ENCODE results near the gene TTLL5.
A peak's percentile ranks its signal among the peaks of the same experiment; 100 is the strongest.

Gene TTLL5

DNA sequence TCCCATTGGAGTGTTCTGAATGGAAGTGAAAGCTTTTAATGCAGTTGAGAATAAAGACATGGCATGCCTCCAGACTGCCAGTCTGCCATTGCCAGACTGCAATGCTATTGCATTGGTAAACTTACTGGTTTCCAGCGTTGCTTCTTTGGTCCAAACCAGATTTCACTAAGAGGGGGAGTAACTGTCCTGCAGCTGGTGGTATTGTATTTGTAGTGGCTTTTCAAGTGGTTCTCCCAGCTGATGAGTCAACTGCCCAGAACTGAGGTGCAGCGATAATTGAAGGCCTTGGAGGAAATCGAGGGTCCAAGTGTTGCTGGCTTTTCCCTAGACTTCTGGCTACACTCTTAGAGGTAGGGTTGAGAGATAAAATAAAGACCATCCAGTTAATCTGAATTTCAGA is 32.2 kb upstream of the TTLL5 start:
- H3K36me3 ChIP-seq (ENCODE audit: control insufficient read depth, insufficient read depth, low read length) = no peaks in the 10 kb centered on the region
- H3K27ac ChIP-seq (ENCODE audit: low read depth, low read length, severe bottlenecking) = no peak overlapping the region
- 100% methylated on average over 1 of the region's 3 CpGs for WGBS, 2 experiments (ENCODE audit: insufficient coverage in 2 of 2)
- no peaks in the 10 kb centered on the region for H3K4me1 ChIP-seq (ENCODE audit: control insufficient read depth, insufficient read depth, low read length, poor library complexity, severe bottlenecking)
- no peaks in the 10 kb centered on the region for H3K9me3 ChIP-seq (ENCODE audit: control insufficient read depth, low read length)
- no peak overlapping the region for H3K4me3 ChIP-seq (ENCODE audit: extremely low read depth, insufficient read depth, low read length, poor library complexity, severe bottlenecking)

DNA sequence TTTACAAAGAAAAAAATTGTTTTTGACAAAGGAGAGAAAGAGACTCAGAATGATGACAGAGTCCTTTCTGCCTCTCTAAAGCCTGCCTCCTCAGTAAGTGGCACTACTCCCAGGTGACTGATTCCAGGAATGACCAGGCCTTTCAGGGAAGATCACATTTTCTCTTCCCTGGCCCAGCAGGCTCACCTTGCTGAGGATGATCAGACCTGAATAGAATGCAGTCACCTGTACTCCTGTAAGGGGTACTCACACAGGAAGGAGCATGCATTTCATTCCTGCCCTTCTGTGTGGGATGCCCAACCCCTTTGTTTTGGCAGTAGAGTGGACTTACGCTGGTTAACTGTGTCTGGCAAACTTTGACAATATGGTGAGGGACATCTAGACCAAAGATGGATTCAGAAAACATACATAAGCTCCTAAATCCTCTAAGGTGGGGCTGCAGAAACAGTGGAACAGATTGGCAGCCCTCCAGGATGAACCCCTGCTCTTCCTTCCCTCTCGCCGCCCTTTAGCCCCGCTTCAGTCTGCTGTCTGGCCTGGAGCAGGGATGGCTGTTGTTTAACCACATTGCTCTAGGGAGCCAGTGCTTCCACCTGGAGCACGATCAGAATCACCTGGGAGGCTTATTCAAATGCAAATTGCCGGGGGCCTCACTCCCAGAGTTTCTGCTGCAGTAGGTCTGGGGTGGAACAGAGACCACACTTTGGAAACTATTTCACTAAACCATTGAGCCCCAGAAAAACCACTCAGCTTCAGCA is 30.2 kb upstream of the TTLL5 start:
- Histone ChIP-seq H3K9me3 (ENCODE audit: control insufficient read depth, low read length) (no peaks in the 10 kb centered on the region), H3K4me1 (ENCODE audit: control insufficient read depth, insufficient read depth, low read length, poor library complexity, severe bottlenecking) (no peaks in the 10 kb centered on the region), H3K4me3 (ENCODE audit: extremely low read depth, insufficient read depth, low read length, poor library complexity, severe bottlenecking) (no peak overlapping the region), H3K27ac (ENCODE audit: low read depth, low read length, severe bottlenecking) (no peak overlapping the region), H3K36me3 (ENCODE audit: control insufficient read depth, insufficient read depth, low read length) (no peaks in the 10 kb centered on the region)
- WGBS, 2 experiments (ENCODE audit: insufficient coverage in 2 of 2) = 59 to 75% methylated on average over 4 to 6 of the region's 6 CpGs

DNA sequence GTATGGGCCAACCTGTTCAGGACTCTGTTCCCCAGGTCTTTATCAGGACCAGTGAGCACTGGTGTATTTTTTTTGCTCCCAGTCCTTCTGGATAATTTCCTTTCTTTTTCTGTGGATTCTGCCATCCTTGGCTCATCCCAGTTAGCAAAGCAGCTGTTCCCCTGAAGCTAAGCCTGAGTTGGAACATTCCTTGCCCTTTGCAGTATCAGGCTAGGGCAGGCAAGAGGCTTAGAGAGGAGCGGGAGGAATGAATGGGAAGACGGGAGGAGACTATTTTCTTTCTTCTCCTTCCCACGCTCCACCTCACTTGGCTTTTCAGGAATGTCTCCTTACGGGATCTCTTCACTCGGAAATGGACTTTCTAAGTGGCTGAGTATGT is 29.6 kb upstream of the TTLL5 start:
- Histone ChIP-seq H3K27ac (ENCODE audit: low read depth, low read length, severe bottlenecking) (no peak overlapping the region), H3K9me3 (ENCODE audit: control insufficient read depth, low read length) (no peaks in the 10 kb centered on the region), H3K36me3 (ENCODE audit: control insufficient read depth, insufficient read depth, low read length) (no peaks in the 10 kb centered on the region), H3K4me1 (ENCODE audit: control insufficient read depth, insufficient read depth, low read length, poor library complexity, severe bottlenecking) (no peaks in the 10 kb centered on the region), H3K4me3 (ENCODE audit: extremely low read depth, insufficient read depth, low read length, poor library complexity, severe bottlenecking) (no peak overlapping the region)
- WGBS, 2 experiments (ENCODE audit: insufficient coverage in 2 of 2) = 64% methylated on average over 3 of the region's 5 CpGs; no CpG with 5 or more reads in 1 of the 2 experiments

DNA sequence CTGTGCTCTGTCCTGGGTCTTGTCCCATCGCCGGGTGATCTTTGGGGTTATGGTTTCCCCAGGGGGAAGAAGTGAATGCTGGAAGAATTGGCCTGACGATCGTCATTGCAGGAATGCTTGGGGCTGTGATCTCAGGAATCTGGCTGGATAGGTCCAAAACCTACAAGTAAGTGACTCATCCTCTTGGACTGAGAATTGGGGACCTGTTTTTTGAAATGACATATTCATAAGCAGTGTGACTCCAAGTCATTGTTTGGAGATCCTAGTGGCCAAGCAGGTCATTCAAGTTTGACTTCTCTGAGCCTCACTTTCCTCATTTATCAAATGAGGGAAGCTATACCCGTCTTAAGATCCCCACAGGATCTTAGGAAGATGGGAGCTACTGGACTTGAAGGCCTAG is 26.2 kb upstream of the TTLL5 start:
- 91 to 94% methylated on average over 4 to 5 of the region's 5 CpGs for whole genome bisulfite sequencing, 2 experiments (ENCODE audit: insufficient coverage in 2 of 2)
- Histone ChIP-seq H3K27ac (ENCODE audit: low read depth, low read length, severe bottlenecking) (no peak overlapping the region), H3K4me3 (ENCODE audit: extremely low read depth, insufficient read depth, low read length, poor library complexity, severe bottlenecking) (no peak overlapping the region)

DNA sequence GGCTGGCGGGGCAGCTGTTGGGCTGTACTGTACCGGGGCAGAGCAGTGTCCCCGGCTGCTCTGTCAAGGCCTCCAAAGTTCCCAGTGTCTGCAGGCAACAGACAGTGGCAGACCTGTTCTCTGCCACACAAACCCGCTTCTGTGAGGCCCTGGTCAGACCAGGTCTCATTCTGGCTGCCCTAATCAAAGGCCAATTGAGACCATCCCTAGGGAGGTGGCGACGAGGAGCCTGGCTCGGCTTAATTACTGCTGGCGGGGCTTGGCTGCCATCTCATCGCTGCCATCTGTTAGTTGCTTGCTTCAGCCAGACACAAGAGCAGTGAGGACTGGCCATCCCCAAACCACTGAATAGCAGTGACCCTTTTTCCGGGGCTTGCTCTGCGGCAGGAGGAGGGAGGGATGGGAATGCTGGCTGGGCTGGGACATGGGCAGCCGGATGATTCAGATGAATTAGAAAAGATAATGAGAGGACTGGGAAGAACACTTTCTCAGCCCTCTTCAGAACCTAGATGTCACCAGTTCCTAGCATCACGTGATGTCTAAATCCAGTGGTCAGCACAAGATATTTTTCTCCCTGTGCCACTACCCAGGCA is 24.9 kb upstream of the TTLL5 start:
- no peaks in the 10 kb centered on the region for H3K9me3 ChIP-seq (ENCODE audit: control insufficient read depth, low read length)
- no peaks in the 10 kb centered on the region for H3K36me3 ChIP-seq (ENCODE audit: control insufficient read depth, insufficient read depth, low read length)
- H3K27ac ChIP-seq (ENCODE audit: low read depth, low read length, severe bottlenecking) = peak overlapping the region; percentile 18
- no peak overlapping the region for H3K4me3 ChIP-seq (ENCODE audit: extremely low read depth, insufficient read depth, low read length, poor library complexity, severe bottlenecking)
- 81 to 85% methylated on average over 9 to 11 of the region's 13 CpGs for WGBS, 2 experiments (ENCODE audit: insufficient coverage in 2 of 2)
- no peaks in the 10 kb centered on the region for H3K4me1 ChIP-seq (ENCODE audit: control insufficient read depth, insufficient read depth, low read length, poor library complexity, severe bottlenecking)

More for the DNA sequence above, 26.2 kb upstream of the TTLL5 start:
- no peaks in the 10 kb centered on the region for H3K4me1 ChIP-seq (ENCODE audit: control insufficient read depth, insufficient read depth, low read length, poor library complexity, severe bottlenecking)
- no peaks in the 10 kb centered on the region for H3K9me3 ChIP-seq (ENCODE audit: control insufficient read depth, low read length)
- no peaks in the 10 kb centered on the region for H3K36me3 ChIP-seq (ENCODE audit: control insufficient read depth, insufficient read depth, low read length)

DNA sequence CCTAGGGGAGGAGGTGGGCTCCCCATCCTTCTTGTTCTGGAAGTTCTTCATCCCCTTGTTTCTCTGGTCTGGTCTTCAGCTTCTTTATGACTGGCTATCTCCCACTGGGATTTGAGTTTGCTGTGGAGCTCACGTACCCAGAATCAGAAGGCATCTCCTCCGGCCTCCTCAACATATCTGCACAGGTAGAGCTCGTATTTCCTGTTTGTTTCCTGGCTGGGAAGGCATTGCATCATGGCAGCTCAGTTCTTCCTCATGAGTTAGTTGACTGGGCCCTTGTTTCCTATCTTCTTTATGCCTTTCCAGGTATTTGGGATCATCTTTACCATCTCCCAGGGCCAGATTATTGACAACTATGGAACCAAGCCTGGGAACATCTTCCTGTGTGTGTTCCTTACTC is 20.2 kb upstream of the TTLL5 start:
- Histone ChIP-seq H3K27ac (ENCODE audit: low read depth, low read length, severe bottlenecking) (no peak overlapping the region), H3K9me3 (ENCODE audit: control insufficient read depth, low read length) (no peaks in the 10 kb centered on the region), H3K36me3 (ENCODE audit: control insufficient read depth, insufficient read depth, low read length) (no peaks in the 10 kb centered on the region), H3K4me3 (ENCODE audit: extremely low read depth, insufficient read depth, low read length, poor library complexity, severe bottlenecking) (no peak overlapping the region), H3K4me1 (ENCODE audit: control insufficient read depth, insufficient read depth, low read length, poor library complexity, severe bottlenecking) (peaks cover 7% of the 10 kb centered on the region)
- 91 to 94% methylated on average over 3 of the region's 3 CpGs for WGBS, 2 experiments (ENCODE audit: insufficient coverage in 2 of 2)

DNA sequence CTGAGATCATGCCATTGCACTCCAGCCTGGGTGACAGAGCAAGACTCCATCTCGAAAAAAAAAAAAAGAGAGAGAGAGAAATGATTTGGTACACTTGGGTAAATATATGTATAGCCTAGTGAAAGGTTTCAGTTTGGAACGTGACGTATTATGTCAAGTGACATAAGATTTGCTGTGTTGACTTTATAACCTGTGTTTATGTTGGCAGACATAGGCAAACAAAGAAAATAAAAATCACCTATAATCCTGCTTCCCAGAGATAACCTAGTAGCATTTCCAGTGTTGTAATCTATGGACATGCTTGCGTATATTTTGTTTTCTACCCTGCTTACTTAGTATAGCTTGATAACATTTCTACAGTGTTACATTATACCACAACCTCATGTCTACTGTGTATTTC is 17.1 kb upstream of the TTLL5 start:
- Histone ChIP-seq H3K9me3 (ENCODE audit: control insufficient read depth, low read length) (no peaks in the 10 kb centered on the region), H3K36me3 (ENCODE audit: control insufficient read depth, insufficient read depth, low read length) (peaks cover 4% of the 10 kb centered on the region), H3K4me3 (ENCODE audit: extremely low read depth, insufficient read depth, low read length, poor library complexity, severe bottlenecking) (no peak overlapping the region), H3K4me1 (ENCODE audit: control insufficient read depth, insufficient read depth, low read length, poor library complexity, severe bottlenecking) (peaks cover 34% of the 10 kb centered on the region), H3K27ac (ENCODE audit: low read depth, low read length, severe bottlenecking) (no peak overlapping the region)
- WGBS, 2 experiments (ENCODE audit: insufficient coverage in 2 of 2) = 94 to 100% methylated on average over 1 to 2 of the region's 4 CpGs

DNA sequence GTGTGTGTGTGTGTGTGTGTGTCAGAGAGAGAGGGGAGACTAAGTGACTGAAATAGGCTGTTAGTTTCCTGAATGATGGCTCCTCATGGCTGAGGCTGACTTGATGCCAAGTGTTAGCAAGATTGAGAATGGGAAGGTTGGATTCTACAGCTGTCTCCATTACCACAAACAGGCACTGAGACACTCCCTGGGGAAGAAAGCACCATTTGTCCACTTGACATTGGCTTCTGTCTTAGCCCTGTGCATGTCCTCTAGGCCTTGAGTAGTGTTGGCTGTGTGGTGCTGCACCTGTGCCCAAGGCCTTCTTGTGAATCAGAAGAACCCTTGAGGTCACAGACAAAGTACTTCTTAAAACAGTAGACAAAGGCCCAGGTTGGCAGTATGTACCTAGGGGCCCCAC is 16.0 kb upstream of the TTLL5 start:
- no peak overlapping the region for H3K27ac ChIP-seq (ENCODE audit: low read depth, low read length, severe bottlenecking)
- no peak overlapping the region for H3K4me3 ChIP-seq (ENCODE audit: extremely low read depth, insufficient read depth, low read length, poor library complexity, severe bottlenecking)
- H3K4me1 ChIP-seq (ENCODE audit: control insufficient read depth, insufficient read depth, low read length, poor library complexity, severe bottlenecking) = peaks cover 34% of the 10 kb centered on the region
- H3K9me3 ChIP-seq (ENCODE audit: control insufficient read depth, low read length) = no peaks in the 10 kb centered on the region
- H3K36me3 ChIP-seq (ENCODE audit: control insufficient read depth, insufficient read depth, low read length) = peaks cover 15% of the 10 kb centered on the region

DNA sequence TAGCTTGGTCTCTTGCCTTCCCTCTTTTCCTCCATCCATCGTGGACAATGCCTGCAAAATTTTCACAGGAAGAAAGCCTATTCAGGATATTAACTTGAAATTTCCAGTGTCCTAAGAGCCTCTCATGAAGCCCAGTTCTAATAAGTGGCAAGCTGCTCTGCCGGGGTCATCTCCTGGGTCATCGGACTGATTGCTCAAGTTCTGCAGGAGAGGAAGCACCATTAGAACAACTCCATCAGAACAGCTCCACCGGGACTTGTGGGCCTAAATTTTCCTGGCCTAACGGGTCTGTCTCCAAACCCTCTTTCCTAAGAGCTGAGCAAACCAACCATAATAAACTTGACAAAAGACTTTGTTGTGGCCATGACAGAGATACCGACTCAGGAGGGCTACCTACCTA is 14.3 kb upstream of the TTLL5 start:
- no peak overlapping the region for H3K27ac ChIP-seq (ENCODE audit: low read depth, low read length, severe bottlenecking)
- H3K4me3 ChIP-seq (ENCODE audit: extremely low read depth, insufficient read depth, low read length, poor library complexity, severe bottlenecking) = no peak overlapping the region
- peaks cover 32% of the 10 kb centered on the region for H3K36me3 ChIP-seq (ENCODE audit: control insufficient read depth, insufficient read depth, low read length)
- 96% methylated on average over 5 to 6 of the region's 6 CpGs for WGBS, 2 experiments (ENCODE audit: insufficient coverage in 2 of 2)
- H3K4me1 ChIP-seq (ENCODE audit: control insufficient read depth, insufficient read depth, low read length, poor library complexity, severe bottlenecking) = peaks cover 34% of the 10 kb centered on the region
- H3K9me3 ChIP-seq (ENCODE audit: control insufficient read depth, low read length) = no peaks in the 10 kb centered on the region

DNA sequence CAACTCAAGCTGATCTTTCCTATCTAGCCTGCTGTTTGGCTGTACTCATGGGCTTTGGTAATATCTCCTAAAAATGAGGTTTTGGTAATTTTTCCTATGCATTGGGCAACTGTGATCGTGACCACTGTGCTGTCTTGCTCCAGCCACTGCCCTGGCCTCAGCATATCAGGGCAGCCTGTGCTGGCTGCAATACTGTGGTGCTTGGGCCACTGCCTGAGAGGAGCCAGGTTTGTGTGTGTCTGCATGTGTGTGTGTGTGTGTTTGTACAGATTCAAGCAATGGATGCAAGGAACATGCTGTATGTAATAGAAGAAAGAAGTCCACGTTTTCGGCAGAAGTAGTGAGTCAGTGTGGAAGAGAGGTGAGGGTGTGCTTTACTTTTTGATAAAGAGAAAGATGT is 13.4 kb upstream of the TTLL5 start:
- Histone ChIP-seq H3K4me1 (ENCODE audit: control insufficient read depth, insufficient read depth, low read length, poor library complexity, severe bottlenecking) (peaks cover 34% of the 10 kb centered on the region), H3K27ac (ENCODE audit: low read depth, low read length, severe bottlenecking) (no peak overlapping the region), H3K4me3 (ENCODE audit: extremely low read depth, insufficient read depth, low read length, poor library complexity, severe bottlenecking) (no peak overlapping the region), H3K9me3 (ENCODE audit: control insufficient read depth, low read length) (no peaks in the 10 kb centered on the region), H3K36me3 (ENCODE audit: control insufficient read depth, insufficient read depth, low read length) (peaks cover 40% of the 10 kb centered on the region)
- 90 to 100% methylated on average over 1 to 2 of the region's 3 CpGs for WGBS, 2 experiments (ENCODE audit: insufficient coverage in 2 of 2)

DNA sequence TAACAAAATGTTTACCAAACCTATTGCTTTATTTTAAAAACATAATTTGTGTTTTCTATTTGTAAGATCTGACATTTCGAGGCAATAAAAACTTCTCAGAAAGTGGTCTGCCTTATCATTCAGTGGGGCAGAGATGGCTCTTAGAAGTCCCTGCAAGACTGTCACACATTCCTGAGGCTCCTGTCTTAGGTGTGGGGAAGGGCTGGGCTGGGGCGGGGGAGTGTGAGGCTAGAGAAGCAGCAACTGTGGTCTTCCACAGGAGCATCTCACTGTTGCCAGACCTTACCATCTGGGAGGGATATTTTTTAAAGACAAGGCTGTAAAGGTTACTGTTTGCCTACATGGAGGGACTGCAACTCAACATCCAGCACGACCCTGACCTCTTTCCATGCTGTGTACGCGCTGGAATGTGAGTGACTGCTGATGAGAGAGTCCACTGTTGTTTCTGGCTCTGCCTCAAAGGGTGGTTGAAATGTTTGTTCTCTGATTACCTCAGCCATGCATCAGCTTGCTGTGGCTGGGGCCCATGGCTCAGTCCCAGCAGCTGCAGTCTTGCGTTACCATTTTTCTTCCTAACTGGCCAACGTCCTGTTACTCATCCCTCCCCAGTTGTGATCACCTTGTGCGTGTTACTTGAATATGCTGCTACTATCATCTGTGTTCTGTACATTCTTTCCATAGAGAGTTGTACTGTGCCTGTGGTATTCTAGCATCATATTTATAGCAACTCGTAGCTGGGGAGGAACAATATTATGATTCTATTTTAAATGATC is 12.8 kb upstream of the TTLL5 start:
- Histone ChIP-seq H3K36me3 (ENCODE audit: control insufficient read depth, insufficient read depth, low read length) (peaks cover 46% of the 10 kb centered on the region), H3K27ac (ENCODE audit: low read depth, low read length, severe bottlenecking) (peak overlapping the region; percentile 46), H3K4me1 (ENCODE audit: control insufficient read depth, insufficient read depth, low read length, poor library complexity, severe bottlenecking) (peaks cover 34% of the 10 kb centered on the region), H3K4me3 (ENCODE audit: extremely low read depth, insufficient read depth, low read length, poor library complexity, severe bottlenecking) (no peak overlapping the region), H3K9me3 (ENCODE audit: control insufficient read depth, low read length) (no peaks in the 10 kb centered on the region)
- 77 to 87% methylated on average over 6 to 7 of the region's 9 CpGs for WGBS, 2 experiments (ENCODE audit: insufficient coverage in 2 of 2)

Measured in mesodermal cell (in vitro differentiated cells).